Left renal cortex interstitium (tissue), 4 donors: ENCODE results near the gene RPS6KC1. TPM values are rescaled to one million over a fixed set of nuclear protein-coding genes. Genes with fewer than 3 reads are reported as not detected.
"Not testable (repeated sequence)": the region's sequence is repeated elsewhere in the genome, so short reads cannot be mapped to it uniquely, and the experiment has no call there.

Experiments
- DNase-seq, 4 donors: peaks; one replicate each; pipeline ENCODE4 v3.0.0-alpha.2; 2013; ENCODE audit warnings: low read depth in 4 of 4, low spot score in 2 of 4, missing footprints in 1 of 4
- polyA plus RNA-seq, 4 donors: library from polyadenylated mRNA; unstranded; fragments of 120-200 nt; gene quantifications; one replicate each; pipeline ENCODE4 v1.2.1, GENCODE V29; 2013; ENCODE audit not compliant: insufficient read length in 4 of 4

Gene RPS6KC1
- polyA plus RNA-seq, 4 donors: 21.1 to 23.5 (median 22.6) TPM

- no peak for DNase-seq
Measured at GRCh38 chr1:213053455-213053854, 2.4 kb downstream of the RPS6KC1 start.

GRCh38 chr1:213054142-213054541, 3.1 kb downstream of the RPS6KC1 start:
- no peak for DNase-seq

- no peak for DNase-seq
Measured at GRCh38 chr1:213054733-213055591, 3.9 kb downstream of the RPS6KC1 start.

GRCh38 chr1:213055767-213056166, 4.7 kb downstream of the RPS6KC1 start:
- no peak for DNase-seq

GRCh38 chr1:213057264-213058059, 6.4 kb downstream of the RPS6KC1 start:
- DNase-seq: no peak

GRCh38 chr1:213060836-213061235, 9.8 kb downstream of the RPS6KC1 start:
- no peak for DNase-seq

- no peak for DNase-seq
Measured at GRCh38 chr1:213061263-213061662, 10.2 kb downstream of the RPS6KC1 start.

GRCh38 chr1:213065800-213066199, 14.8 kb downstream of the RPS6KC1 start:
- no peak for DNase-seq

- DNase-seq: no peak
Measured at GRCh38 chr1:213066363-213066762, 15.3 kb downstream of the RPS6KC1 start.

GRCh38 chr1:213067352-213067751, 16.3 kb downstream of the RPS6KC1 start:
- no peak for DNase-seq

- DNase-seq: no peak
Measured at GRCh38 chr1:213070406-213070805, 19.4 kb downstream of the RPS6KC1 start.

GRCh38 chr1:213075725-213076124, 24.7 kb downstream of the RPS6KC1 start:
- DNase-seq: no peak

- DNase-seq: no peak
Measured at GRCh38 chr1:213082420-213083111, 31.5 kb downstream of the RPS6KC1 start.

GRCh38 chr1:213083112-213083445, 32.0 kb downstream of the RPS6KC1 start:
- DNase-seq: no peak

- DNase-seq: no peak
Measured at GRCh38 chr1:213087911-213088310, 36.9 kb downstream of the RPS6KC1 start.

GRCh38 chr1:213089924-213090677, 39.1 kb downstream of the RPS6KC1 start:
- DNase-seq: no peak

- no peak for DNase-seq
Measured at GRCh38 chr1:213094446-213094845, 43.4 kb downstream of the RPS6KC1 start.

- no peak for DNase-seq
Measured at GRCh38 chr1:213095467-213095866, 44.4 kb downstream of the RPS6KC1 start.

GRCh38 chr1:213099682-213100399, 48.8 kb downstream of the RPS6KC1 start:
- no peak for DNase-seq

- not testable (repeated sequence) for DNase-seq
Measured at GRCh38 chr1:213100565-213100964, 49.5 kb downstream of the RPS6KC1 start.
